Activated CD4-positive, alpha-beta T cell treated with anti-CD3 and anti-CD28 coated beads, Interleukin-2, amount 50 U/mL, for 1 hour (primary cell): Measurements from ENCODE around the gene CCL20.
A peak's percentile ranks its signal among the peaks of the same experiment; 100 is the strongest.

Experiments
- DNase-seq: peaks from one replicate; pipeline ENCODE4 v3.0.0-alpha.2; 2020

The CCL20 gene

GRCh38 chr2:227804975-227805374, 8.7 kb upstream of the CCL20 start:
- DNase-seq = no peak

- DNase-seq = peak; percentile 25
Measured at GRCh38 chr2:227805578-227805977, 8.1 kb upstream of the CCL20 start.

GRCh38 chr2:227808936-227809335, 4.7 kb upstream of the CCL20 start:
- DNase-seq = no peak

- no peak for DNase-seq
Measured at GRCh38 chr2:227812001-227812400, 1.6 kb upstream of the CCL20 start.

- DNase-seq = no peak
Measured at GRCh38 chr2:227813229-227813561, 447 bp upstream of the CCL20 start.

GRCh38 chr2:227815066-227815465, 1.4 kb downstream of the CCL20 start:
- no peak for DNase-seq

- no peak for DNase-seq
Measured at GRCh38 chr2:227816507-227817294, 3.1 kb downstream of the CCL20 start.

- no peak for DNase-seq
Measured at GRCh38 chr2:227817336-227817735, 3.7 kb downstream of the CCL20 start.

- DNase-seq = peak; percentile 66
Measured at GRCh38 chr2:227817850-227818674, 4.4 kb downstream of the CCL20 start.

GRCh38 chr2:227818675-227819397, 5.2 kb downstream of the CCL20 start:
- no peak for DNase-seq

- no peak for DNase-seq
Measured at GRCh38 chr2:227819398-227819697, 5.7 kb downstream of the CCL20 start.

- no peak for DNase-seq
Measured at GRCh38 chr2:227821043-227821942, 7.7 kb downstream of the CCL20 start.

GRCh38 chr2:227822416-227823003, 8.9 kb downstream of the CCL20 start:
- no peak for DNase-seq

GRCh38 chr2:227823922-227824321, 10.3 kb downstream of the CCL20 start:
- DNase-seq = no peak

GRCh38 chr2:227824711-227825110, 11.1 kb downstream of the CCL20 start:
- no peak for DNase-seq

- peak; percentile 26 for DNase-seq
Measured at GRCh38 chr2:227826019-227826521, 12.4 kb downstream of the CCL20 start.

- no peak for DNase-seq
Measured at GRCh38 chr2:227826563-227826962, 12.9 kb downstream of the CCL20 start.

GRCh38 chr2:227827143-227827542, 13.5 kb downstream of the CCL20 start:
- no peak for DNase-seq

- no peak for DNase-seq
Measured at GRCh38 chr2:227828477-227828912, 14.9 kb downstream of the CCL20 start.

- no peak for DNase-seq
Measured at GRCh38 chr2:227829337-227829736, 15.7 kb downstream of the CCL20 start.

- no peak for DNase-seq
Measured at GRCh38 chr2:227834423-227834822, 20.8 kb downstream of the CCL20 start.
